Measurements from ENCODE around the gene SLC39A7.

Gene SLC39A7

DNA sequence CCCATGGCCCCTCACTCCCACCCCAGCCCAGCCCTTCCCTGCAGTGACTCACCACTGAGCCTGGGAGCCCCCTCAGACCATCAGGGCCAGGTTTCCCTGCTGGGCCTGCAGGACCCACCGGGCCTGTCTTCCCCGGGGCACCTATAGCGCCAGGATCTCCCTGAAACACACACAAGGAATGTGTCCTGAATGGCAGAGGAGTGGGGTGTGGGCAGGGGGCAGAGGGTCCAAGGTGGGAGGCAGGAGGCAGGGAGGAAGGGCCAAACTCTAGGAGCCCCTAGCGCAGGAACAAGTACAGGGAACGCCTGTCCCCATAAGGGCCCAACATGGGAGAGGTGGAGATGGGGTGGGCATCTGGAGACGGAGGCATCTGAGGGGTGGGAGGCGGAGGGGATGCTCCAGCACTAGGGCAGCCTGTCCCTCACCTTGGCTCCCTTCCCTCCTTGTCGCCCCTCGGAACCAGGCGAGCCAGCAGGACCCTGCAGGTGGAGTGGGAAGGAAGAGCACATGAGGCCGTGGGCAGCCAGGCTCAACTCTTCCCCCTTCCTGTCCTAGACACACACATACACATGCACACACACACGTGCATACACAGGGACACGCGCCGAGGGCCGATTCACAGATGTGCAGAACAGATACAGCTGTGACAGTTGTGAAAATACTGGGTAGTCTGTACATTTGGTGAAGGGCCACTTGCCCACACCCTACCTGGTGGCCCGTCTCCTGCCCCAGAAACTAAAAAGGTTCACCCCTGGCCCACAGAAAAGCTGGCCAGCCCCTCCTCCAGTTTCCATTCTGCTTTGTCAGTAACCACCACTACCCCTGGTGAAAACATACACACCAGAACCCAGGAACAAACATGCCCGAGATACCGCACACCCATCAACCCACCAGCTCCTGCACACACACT, 33.0 kb upstream of the SLC39A7 start:
- TF ChIP-seq, protein P1, sequence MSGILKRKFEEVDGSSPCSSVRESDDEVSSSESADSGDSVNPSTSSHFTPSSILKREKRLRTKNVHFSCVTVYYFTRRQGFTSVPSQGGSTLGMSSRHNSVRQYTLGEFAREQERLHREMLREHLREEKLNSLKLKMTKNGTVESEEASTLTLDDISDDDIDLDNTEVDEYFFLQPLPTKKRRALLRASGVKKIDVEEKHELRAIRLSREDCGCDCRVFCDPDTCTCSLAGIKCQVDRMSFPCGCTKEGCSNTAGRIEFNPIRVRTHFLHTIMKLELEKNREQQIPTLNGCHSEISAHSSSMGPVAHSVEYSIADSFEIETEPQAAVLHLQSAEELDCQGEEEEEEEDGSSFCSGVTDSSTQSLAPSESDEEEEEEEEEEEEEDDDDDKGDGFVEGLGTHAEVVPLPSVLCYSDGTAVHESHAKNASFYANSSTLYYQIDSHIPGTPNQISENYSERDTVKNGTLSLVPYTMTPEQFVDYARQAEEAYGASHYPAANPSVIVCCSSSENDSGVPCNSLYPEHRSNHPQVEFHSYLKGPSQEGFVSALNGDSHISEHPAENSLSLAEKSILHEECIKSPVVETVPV (CRISPR knock-in tag; IDR thresholded peaks at IDR 0.05), result no peak
- TF ChIP-seq TOX (CRISPR knock-in tag; IDR thresholded peaks at IDR 0.05; ENCODE audit: borderline replicate concordance), result no peak
- TF ChIP-seq ZFP3 (CRISPR knock-in tag; IDR thresholded peaks at IDR 0.05), result no peak
- no peak for TF ChIP-seq RARB (CRISPR knock-in tag; IDR thresholded peaks at IDR 0.05)
- TF ChIP-seq ZNF565 (CRISPR knock-in tag; conservative IDR thresholded peaks at IDR 0.05; ENCODE audit: low read depth), result no peak
- TF ChIP-seq, protein P2, sequence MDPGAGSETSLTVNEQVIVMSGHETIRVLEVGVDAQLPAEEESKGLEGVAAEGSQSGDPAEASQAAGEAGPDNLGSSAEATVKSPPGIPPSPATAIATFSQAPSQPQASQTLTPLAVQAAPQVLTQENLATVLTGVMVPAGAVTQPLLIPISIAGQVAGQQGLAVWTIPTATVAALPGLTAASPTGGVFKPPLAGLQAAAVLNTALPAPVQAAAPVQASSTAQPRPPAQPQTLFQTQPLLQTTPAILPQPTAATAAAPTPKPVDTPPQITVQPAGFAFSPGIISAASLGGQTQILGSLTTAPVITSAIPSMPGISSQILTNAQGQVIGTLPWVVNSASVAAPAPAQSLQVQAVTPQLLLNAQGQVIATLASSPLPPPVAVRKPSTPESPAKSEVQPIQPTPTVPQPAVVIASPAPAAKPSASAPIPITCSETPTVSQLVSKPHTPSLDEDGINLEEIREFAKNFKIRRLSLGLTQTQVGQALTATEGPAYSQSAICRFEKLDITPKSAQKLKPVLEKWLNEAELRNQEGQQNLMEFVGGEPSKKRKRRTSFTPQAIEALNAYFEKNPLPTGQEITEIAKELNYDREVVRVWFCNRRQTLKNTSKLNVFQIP (CRISPR knock-in tag; IDR thresholded peaks at IDR 0.05; ENCODE audit: borderline replicate concordance, low read depth), result no peak
- no peak for TF ChIP-seq SNAI2 (CRISPR knock-in tag; IDR thresholded peaks at IDR 0.05)
- TF ChIP-seq PPARA (CRISPR knock-in tag; IDR thresholded peaks at IDR 0.05; ENCODE audit: borderline replicate concordance), result no peak
- TF ChIP-seq ZFP30 (CRISPR knock-in tag; IDR thresholded peaks at IDR 0.05), result no peak
- TF ChIP-seq, protein P3, sequence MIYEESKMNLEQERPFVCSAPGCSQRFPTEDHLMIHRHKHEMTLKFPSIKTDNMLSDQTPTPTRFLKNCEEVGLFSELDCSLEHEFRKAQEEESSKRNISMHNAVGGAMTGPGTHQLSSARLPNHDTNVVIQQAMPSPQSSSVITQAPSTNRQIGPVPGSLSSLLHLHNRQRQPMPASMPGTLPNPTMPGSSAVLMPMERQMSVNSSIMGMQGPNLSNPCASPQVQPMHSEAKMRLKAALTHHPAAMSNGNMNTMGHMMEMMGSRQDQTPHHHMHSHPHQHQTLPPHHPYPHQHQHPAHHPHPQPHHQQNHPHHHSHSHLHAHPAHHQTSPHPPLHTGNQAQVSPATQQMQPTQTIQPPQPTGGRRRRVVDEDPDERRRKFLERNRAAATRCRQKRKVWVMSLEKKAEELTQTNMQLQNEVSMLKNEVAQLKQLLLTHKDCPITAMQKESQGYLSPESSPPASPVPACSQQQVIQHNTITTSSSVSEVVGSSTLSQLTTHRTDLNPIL (CRISPR knock-in tag; IDR thresholded peaks at IDR 0.05; ENCODE audit: low read depth), result no peak
- TF ChIP-seq, protein P4, sequence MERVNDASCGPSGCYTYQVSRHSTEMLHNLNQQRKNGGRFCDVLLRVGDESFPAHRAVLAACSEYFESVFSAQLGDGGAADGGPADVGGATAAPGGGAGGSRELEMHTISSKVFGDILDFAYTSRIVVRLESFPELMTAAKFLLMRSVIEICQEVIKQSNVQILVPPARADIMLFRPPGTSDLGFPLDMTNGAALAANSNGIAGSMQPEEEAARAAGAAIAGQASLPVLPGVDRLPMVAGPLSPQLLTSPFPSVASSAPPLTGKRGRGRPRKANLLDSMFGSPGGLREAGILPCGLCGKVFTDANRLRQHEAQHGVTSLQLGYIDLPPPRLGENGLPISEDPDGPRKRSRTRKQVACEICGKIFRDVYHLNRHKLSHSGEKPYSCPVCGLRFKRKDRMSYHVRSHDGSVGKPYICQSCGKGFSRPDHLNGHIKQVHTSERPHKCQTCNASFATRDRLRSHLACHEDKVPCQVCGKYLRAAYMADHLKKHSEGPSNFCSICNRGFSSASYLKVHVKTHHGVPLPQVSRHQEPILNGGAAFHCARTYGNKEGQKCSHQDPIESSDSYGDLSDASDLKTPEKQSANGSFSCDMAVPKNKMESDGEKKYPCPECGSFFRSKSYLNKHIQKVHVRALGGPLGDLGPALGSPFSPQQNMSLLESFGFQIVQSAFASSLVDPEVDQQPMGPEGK (CRISPR knock-in tag; IDR thresholded peaks at IDR 0.05; ENCODE audit: borderline replicate concordance), result no peak
- no peak for TF ChIP-seq GLIS3 (CRISPR knock-in tag; IDR thresholded peaks at IDR 0.05)
- no peak for TF ChIP-seq CSDC2 (CRISPR knock-in tag; IDR thresholded peaks at IDR 0.05)
- TF ChIP-seq, protein P5, sequence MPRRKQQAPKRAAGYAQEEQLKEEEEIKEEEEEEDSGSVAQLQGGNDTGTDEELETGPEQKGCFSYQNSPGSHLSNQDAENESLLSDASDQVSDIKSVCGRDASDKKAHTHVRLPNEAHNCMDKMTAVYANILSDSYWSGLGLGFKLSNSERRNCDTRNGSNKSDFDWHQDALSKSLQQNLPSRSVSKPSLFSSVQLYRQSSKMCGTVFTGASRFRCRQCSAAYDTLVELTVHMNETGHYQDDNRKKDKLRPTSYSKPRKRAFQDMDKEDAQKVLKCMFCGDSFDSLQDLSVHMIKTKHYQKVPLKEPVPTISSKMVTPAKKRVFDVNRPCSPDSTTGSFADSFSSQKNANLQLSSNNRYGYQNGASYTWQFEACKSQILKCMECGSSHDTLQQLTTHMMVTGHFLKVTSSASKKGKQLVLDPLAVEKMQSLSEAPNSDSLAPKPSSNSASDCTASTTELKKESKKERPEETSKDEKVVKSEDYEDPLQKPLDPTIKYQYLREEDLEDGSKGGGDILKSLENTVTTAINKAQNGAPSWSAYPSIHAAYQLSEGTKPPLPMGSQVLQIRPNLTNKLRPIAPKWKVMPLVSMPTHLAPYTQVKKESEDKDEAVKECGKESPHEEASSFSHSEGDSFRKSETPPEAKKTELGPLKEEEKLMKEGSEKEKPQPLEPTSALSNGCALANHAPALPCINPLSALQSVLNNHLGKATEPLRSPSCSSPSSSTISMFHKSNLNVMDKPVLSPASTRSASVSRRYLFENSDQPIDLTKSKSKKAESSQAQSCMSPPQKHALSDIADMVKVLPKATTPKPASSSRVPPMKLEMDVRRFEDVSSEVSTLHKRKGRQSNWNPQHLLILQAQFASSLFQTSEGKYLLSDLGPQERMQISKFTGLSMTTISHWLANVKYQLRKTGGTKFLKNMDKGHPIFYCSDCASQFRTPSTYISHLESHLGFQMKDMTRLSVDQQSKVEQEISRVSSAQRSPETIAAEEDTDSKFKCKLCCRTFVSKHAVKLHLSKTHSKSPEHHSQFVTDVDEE (CRISPR knock-in tag; IDR thresholded peaks at IDR 0.05), result no peak
- TF ChIP-seq ZNF8 (CRISPR knock-in tag; IDR thresholded peaks at IDR 0.05), result no peak
- no peak for TF ChIP-seq TCF4 (CRISPR knock-in tag; IDR thresholded peaks at IDR 0.05; ENCODE audit: borderline replicate concordance)
- no peak for ATAC-seq

DNA sequence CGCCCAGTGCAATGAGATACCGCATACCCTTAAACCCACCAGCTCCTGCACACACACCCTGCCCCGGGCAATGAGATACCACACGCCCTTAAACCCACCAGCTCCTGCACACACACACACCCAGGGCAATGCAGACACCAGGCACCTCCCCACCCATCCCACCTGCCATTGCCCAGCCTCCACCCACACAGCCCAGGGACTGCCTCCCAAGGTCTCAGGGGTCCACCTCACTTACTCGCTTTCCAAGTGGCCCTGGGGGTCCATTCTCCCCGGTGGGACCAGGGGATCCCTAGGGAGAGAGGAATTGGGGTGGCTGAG, 32.4 kb upstream of the SLC39A7 start:
- no peak for ATAC-seq
- TF ChIP-seq, protein P1 (CRISPR knock-in tag; IDR thresholded peaks at IDR 0.05), result no peak
- TF ChIP-seq ISL1 (CRISPR knock-in tag; IDR thresholded peaks at IDR 0.05), result no peak
- no peak for TF ChIP-seq ZNF70 (CRISPR knock-in tag; IDR thresholded peaks at IDR 0.05)
- TF ChIP-seq, protein P2 (CRISPR knock-in tag; IDR thresholded peaks at IDR 0.05; ENCODE audit: borderline replicate concordance, low read depth), result no peak
- TF ChIP-seq ZFP30 (CRISPR knock-in tag; IDR thresholded peaks at IDR 0.05), result no peak
- TF ChIP-seq SNAI2 (CRISPR knock-in tag; IDR thresholded peaks at IDR 0.05), result no peak
- TF ChIP-seq ZC3H10 (CRISPR knock-in tag; IDR thresholded peaks at IDR 0.05), result no peak
- TF ChIP-seq ZNF565 (CRISPR knock-in tag; conservative IDR thresholded peaks at IDR 0.05; ENCODE audit: low read depth), result no peak
- no peak for TF ChIP-seq RARB (CRISPR knock-in tag; IDR thresholded peaks at IDR 0.05)
- TF ChIP-seq, protein P5 (CRISPR knock-in tag; IDR thresholded peaks at IDR 0.05), result no peak
- no peak for TF ChIP-seq TOX (CRISPR knock-in tag; IDR thresholded peaks at IDR 0.05; ENCODE audit: borderline replicate concordance)
- TF ChIP-seq, protein P4 (CRISPR knock-in tag; IDR thresholded peaks at IDR 0.05; ENCODE audit: borderline replicate concordance), result no peak
